Measurements from ENCODE around the gene UQCRC1. TPM values are rescaled to one million over a fixed set of nuclear protein-coding genes. Genes with fewer than 3 reads are reported as not detected.

Gene UQCRC1
- total and polyA plus RNA-seq, 2 of the 8 experiments (the other 6 are each of a cell fraction or from before 2014, with no cell fraction given), result 310 to 720 TPM

- TF ChIP-seq CHD7 (IDR thresholded peaks at IDR 0.05; ENCODE audit: insufficient replicate concordance, low read length), result no peak
Observed at GRCh38 chr3:48629894-48630293, 20.4 kb upstream of the UQCRC1 start (continued).

Measured in H1 (cell line).